CD4-positive, alpha-beta T cell (primary cell): ENCODE measurements around the gene PRR5L. TPM values are rescaled to one million over a fixed set of nuclear protein-coding genes. Genes with fewer than 3 reads are reported as not detected.

ENCODE experiments used
- ATAC-seq: fragments of 200-7000 bp; cut with Tn5 transposase; one replicate; pipeline ENCODE4 v1.10.0; 2022; ENCODE audit warnings: mild to moderate bottlenecking; ENCODE audit not compliant: poor library complexity
- CTCF ChIA-PET: fragments of 350-600 bp; sonication (Branson Sonifier 250); formaldehyde crosslinking; loops from one replicate; lab custom pipeline; 2021; ENCODE audit warnings: antibody characterized with exemption, inconsistent platforms; lab: Charles Lee
- POLR2A ChIA-PET: fragments of 350-600 bp; sonication (Branson Sonifier 250); formaldehyde crosslinking; loops from one replicate; lab custom pipeline; 2021; ENCODE audit warnings: antibody characterized with exemption, inconsistent platforms; lab: Charles Lee
- DNase-seq, 14 experiments: peaks; one replicate each; pipeline ENCODE4 v3.0.0-alpha.2; 2013 to 2020; ENCODE audit warnings: mixed read lengths in 2 of 14
- H3K27ac ChIP-seq, 2 donors: one replicate each; pipeline versions ENCODE4 v1.5.1 to v1.7.0; 2013; ENCODE audit warnings: low read length in 2 of 2, low read depth in 1 of 2, mild to moderate bottlenecking in 1 of 2
- H3K27me3 ChIP-seq, 2 experiments: 1 replicate in 1 of 2; 2 replicates in 1 of 2; pipeline versions ENCODE4 v1.6.1 to v1.7.0; 2013; ENCODE audit warnings: low read length in 2 of 2, control low read depth in 1 of 2, mild to moderate bottlenecking in 1 of 2, moderate library complexity in 1 of 2; ENCODE audit not compliant: insufficient read depth in 2 of 2, control insufficient read depth in 1 of 2
- H3K36me3 ChIP-seq: one replicate; pipeline ENCODE4 v1.6.1; 2013; ENCODE audit warnings: low read length, control low read depth; ENCODE audit not compliant: insufficient read depth
- H3K4me1 ChIP-seq: one replicate; pipeline ENCODE4 v1.6.1; 2013; ENCODE audit warnings: low read length, control low read depth; ENCODE audit not compliant: insufficient read depth
- H3K4me3 ChIP-seq: one replicate; pipeline ENCODE4 v1.5.1; 2013; ENCODE audit warnings: mild to moderate bottlenecking, low read length, moderate library complexity
- H3K9me3 ChIP-seq, 2 experiments: 1 replicate in 1 of 2; 2 replicates in 1 of 2; pipeline versions ENCODE4 v1.6.1 to v1.7.0; 2013; ENCODE audit warnings: low read length in 2 of 2, mild to moderate bottlenecking in 2 of 2, control low read depth in 1 of 2, moderate library complexity in 1 of 2; ENCODE audit not compliant: control insufficient read depth in 1 of 2, insufficient read depth in 1 of 2
- H3K27ac Mint-ChIP-seq: one replicate; pipeline ENCODE4 v1.8.0; 2020; ENCODE audit warnings: mixed read lengths
- H3K27me3 Mint-ChIP-seq: one replicate; pipeline ENCODE4 v1.8.0; 2021; ENCODE audit warnings: mixed read lengths
- H3K36me3 Mint-ChIP-seq: one replicate; pipeline ENCODE4 v1.8.0; 2021; ENCODE audit warnings: low read depth, mixed read lengths
- H3K4me1 Mint-ChIP-seq: one replicate; pipeline ENCODE4 v1.8.0; 2021; ENCODE audit warnings: low read depth, mixed read lengths
- H3K4me3 Mint-ChIP-seq: one replicate; pipeline ENCODE4 v1.8.0; 2020; ENCODE audit warnings: mild to moderate bottlenecking, mixed read lengths
- H3K9me3 Mint-ChIP-seq: one replicate; pipeline ENCODE4 v1.8.0; 2020; ENCODE audit warnings: mixed read lengths
- CTCF ChIP-seq: fragments of 200-600 bp; IDR thresholded peaks from one replicate; pipeline ENCODE4 v1.8.0; 2022; ENCODE audit warnings: antibody characterized with exemption, mild to moderate bottlenecking
- intact Hi-C, 2 experiments: fragments of 100-400 bp; cut with DNase I in 1 of 2; cut with micrococcal nuclease in 1 of 2; formaldehyde crosslinking; loops; one replicate each; pipeline versions ENCODE4 v1.15.1 to v1.9.0; 2023 to 2025; cut with DNase I, micrococcal nuclease
- total RNA-seq, 174 experiments: library from RNA in 2 of 174; stranded (reverse) in 2 of 174; gene quantifications; one replicate each; pipeline ENCODE4 v1.2.3 and lab custom pipeline; 2021 to 2026

PRR5L gene
- total RNA-seq, 2 experiments from 2014 or later, result 5.4 to 7.6 TPM

GRCh38 chr11:36249246-36249645, 46.8 kb upstream of the PRR5L start:
- Mint-ChIP-seq H3K9me3 (no peaks in the 10 kb centered on the region), H3K4me1 (no peaks in the 10 kb centered on the region), H3K4me3 (no peak overlapping the region), H3K27ac (no peak overlapping the region), H3K27me3 (peaks cover 72% of the 10 kb centered on the region), H3K36me3 (no peaks in the 10 kb centered on the region)
- CTCF ChIA-PET, result no interaction called here
- TF ChIP-seq CTCF, result no peak
- no peaks in the 10 kb centered on the region for H3K9me3 ChIP-seq
- POLR2A ChIA-PET, result no interaction called here
- no peak overlapping the region for H3K27ac ChIP-seq
- H3K4me3 ChIP-seq, result no peak overlapping the region
- ATAC-seq (no peak), DNase-seq (no peak)
- no peaks in the 10 kb centered on the region for H3K36me3 ChIP-seq
- no peaks in the 10 kb centered on the region for H3K4me1 ChIP-seq
- peaks cover 12 to 17% of the 10 kb centered on the region in 2 experiments for H3K27me3 ChIP-seq
- intact Hi-C loops, result no loop called here

DNA sequence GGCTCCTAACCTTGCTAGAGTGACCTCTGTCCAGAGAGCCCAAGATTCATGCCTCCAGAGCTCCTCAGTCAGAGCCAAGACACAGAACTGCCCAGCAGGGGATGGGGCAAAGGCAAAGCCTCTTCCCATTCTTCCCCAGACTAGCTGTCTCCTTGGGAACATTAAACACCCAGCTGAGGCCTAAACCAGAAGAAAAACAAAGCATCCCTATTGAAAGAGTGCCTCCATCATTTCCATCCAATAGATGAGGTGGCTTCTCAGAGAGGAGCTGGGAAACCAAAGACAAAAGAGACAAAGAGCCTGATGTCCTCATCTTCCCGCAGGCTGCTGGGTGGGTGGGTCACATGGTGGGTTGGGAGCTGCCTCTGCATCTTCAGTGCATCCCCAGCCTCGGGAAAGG, 44.3 kb upstream of the PRR5L start:
- intact Hi-C loops, result no loop called here

GRCh38 chr11:36253238-36253637, 42.9 kb upstream of the PRR5L start:
- H3K36me3 ChIP-seq, result no peaks in the 10 kb centered on the region
- DNase-seq (no peak), ATAC-seq (no peak)
- H3K9me3 ChIP-seq, result no peaks in the 10 kb centered on the region
- Mint-ChIP-seq H3K9me3 (no peaks in the 10 kb centered on the region), H3K27ac (no peak overlapping the region), H3K4me3 (no peak overlapping the region), H3K4me1 (no peaks in the 10 kb centered on the region), H3K27me3 (peaks cover 51% of the 10 kb centered on the region), H3K36me3 (no peaks in the 10 kb centered on the region)
- H3K27ac ChIP-seq, result no peak overlapping the region
- peaks cover 8 to 15% of the 10 kb centered on the region in 2 experiments for H3K27me3 ChIP-seq
- intact Hi-C loops, result no loop called here
- no peak for TF ChIP-seq CTCF
- no peak overlapping the region for H3K4me3 ChIP-seq
- no peaks in the 10 kb centered on the region for H3K4me1 ChIP-seq
- ChIA-PET POLR2A (no interaction called here), CTCF (interaction anchor here (0.7 kb wide), 1 partner anchor 22 kb away, joined by 3 read pairs; no protein-coding TSS in a partner anchor)

More for the DNA sequence above, 44.3 kb upstream of the PRR5L start:
- no peak overlapping the region for H3K4me3 ChIP-seq
- Mint-ChIP-seq H3K9me3 (no peaks in the 10 kb centered on the region), H3K36me3 (no peaks in the 10 kb centered on the region), H3K27me3 (peaks cover 52% of the 10 kb centered on the region), H3K4me3 (no peak overlapping the region), H3K4me1 (no peaks in the 10 kb centered on the region), H3K27ac (no peak overlapping the region)
- peaks cover 13 to 17% of the 10 kb centered on the region in 2 experiments for H3K27me3 ChIP-seq
- no peak for TF ChIP-seq CTCF
- no peaks in the 10 kb centered on the region for H3K36me3 ChIP-seq
- no peaks in the 10 kb centered on the region for H3K9me3 ChIP-seq
- POLR2A ChIA-PET, result no interaction called here
- H3K27ac ChIP-seq, result no peak overlapping the region
- DNase-seq, result no peak
- no peaks in the 10 kb centered on the region for H3K4me1 ChIP-seq
- no peak for ATAC-seq
- CTCF ChIA-PET, result interaction anchor here (1.3 kb wide), 1 partner anchor 14 kb away, joined by 3 read pairs; no protein-coding TSS in a partner anchor
